ENCODE data around the gene GFM2.
"Not testable (repeated sequence)": the region's sequence is repeated elsewhere in the genome, so short reads cannot be mapped to it uniquely, and the experiment has no call there.

Gene GFM2

DNA sequence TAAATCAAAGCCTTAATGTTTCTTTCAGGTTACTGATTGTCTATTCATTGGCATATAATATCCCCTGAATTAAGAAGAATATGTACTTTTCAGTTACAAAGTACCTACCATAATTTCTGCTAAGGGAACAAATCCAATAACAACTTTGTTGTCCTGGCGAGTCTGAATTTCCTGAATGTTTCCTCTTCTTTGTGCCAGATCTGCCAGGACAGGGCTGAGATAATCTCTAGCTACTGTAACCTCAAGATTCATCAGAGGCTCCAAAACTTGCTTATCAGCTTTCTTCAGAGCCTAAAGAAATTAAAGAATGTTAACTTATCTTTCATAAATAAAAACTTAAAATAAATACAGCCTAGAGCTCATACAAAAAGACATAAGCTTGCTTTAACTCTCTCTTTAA is 44.6 kb downstream of the GFM2 start:
- no peak overlapping the region for H3K4me3 ChIP-seq (ENCODE audit: low read length in 2 of 2)
- no peak overlapping the region for H3K27ac ChIP-seq (ENCODE audit: low read depth in 2 of 2, low read length in 2 of 2)
- peaks cover 57 to 61% of the 10 kb centered on the region in 2 donors for H3K36me3 ChIP-seq (ENCODE audit: control insufficient read depth in 2 of 2, insufficient read depth in 2 of 2, low read length in 2 of 2)
- no peak overlapping the region for H3K9ac ChIP-seq (ENCODE audit: low read depth in 1 of 2, low read length in 2 of 2)
- H3K4me1 ChIP-seq (ENCODE audit: control insufficient read depth in 2 of 2, insufficient read depth in 2 of 2, low read length in 2 of 2) = no peaks in the 10 kb centered on the region
- no peaks in the 10 kb centered on the region for H3K27me3 ChIP-seq (ENCODE audit: control insufficient read depth in 2 of 2, insufficient read depth in 2 of 2, low read length in 2 of 2)
- H3K9me3 ChIP-seq (ENCODE audit: control insufficient read depth in 2 of 2, low read length in 2 of 2) = no peaks in the 10 kb centered on the region

DNA sequence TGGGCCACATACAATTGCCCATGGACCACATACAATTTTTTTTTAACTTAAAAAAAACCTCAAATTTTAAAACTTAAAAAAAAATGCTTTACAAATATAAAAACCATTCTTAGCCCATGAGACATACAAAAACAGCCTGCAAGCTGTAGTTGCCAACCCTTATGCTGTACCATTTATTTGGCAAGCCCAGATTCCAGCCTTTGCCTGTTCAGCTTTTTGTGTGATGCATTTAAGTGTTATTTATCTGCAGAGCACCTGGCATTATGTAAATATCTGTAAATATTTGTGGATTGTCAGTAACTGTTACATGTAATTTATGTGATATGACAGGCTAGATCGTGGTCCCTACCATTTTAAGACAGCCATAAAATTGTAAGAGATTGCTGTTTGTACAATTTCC is 49.3 kb downstream of the GFM2 start:
- H3K27ac ChIP-seq (ENCODE audit: low read depth in 2 of 2, low read length in 2 of 2) = no peak overlapping the region
- H3K9me3 ChIP-seq (ENCODE audit: control insufficient read depth in 2 of 2, low read length in 2 of 2) = no peaks in the 10 kb centered on the region
- H3K36me3 ChIP-seq (ENCODE audit: control insufficient read depth in 2 of 2, insufficient read depth in 2 of 2, low read length in 2 of 2) = peaks cover 39 to 51% of the 10 kb centered on the region in 2 donors
- H3K4me1 ChIP-seq (ENCODE audit: control insufficient read depth in 2 of 2, insufficient read depth in 2 of 2, low read length in 2 of 2) = no peaks in the 10 kb centered on the region
- no peaks in the 10 kb centered on the region for H3K27me3 ChIP-seq (ENCODE audit: control insufficient read depth in 2 of 2, insufficient read depth in 2 of 2, low read length in 2 of 2)
- no peak overlapping the region for H3K9ac ChIP-seq (ENCODE audit: low read depth in 1 of 2, low read length in 2 of 2)
- no peak overlapping the region for H3K4me3 ChIP-seq (ENCODE audit: low read length in 2 of 2)

DNA sequence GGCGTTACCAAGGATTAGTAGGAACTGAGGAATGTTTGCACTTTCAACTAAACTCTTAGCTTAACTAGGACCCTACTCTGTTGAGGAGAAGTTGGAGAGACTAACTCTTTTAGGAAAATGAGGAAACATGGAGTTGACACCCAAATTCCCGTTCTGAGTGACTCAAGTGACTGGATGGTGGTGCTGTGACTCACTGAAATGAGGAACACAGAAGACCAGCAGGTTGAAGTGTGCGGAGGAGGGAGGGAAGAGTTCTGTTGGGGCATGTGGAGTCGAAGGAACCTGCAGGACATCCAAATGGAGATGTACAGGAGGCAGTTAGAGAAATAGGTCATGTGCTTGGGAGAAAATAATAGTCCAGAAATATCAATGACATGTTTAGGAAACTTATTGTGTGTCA is 73.7 kb downstream of the GFM2 start:
- H3K9me3 ChIP-seq (ENCODE audit: control insufficient read depth in 2 of 2, low read length in 2 of 2) = no peaks in the 10 kb centered on the region
- H3K36me3 ChIP-seq (ENCODE audit: control insufficient read depth in 2 of 2, insufficient read depth in 2 of 2, low read length in 2 of 2) = peaks cover 35 to 40% of the 10 kb centered on the region in 2 donors
- no peaks in the 10 kb centered on the region for H3K4me1 ChIP-seq (ENCODE audit: control insufficient read depth in 2 of 2, insufficient read depth in 2 of 2, low read length in 2 of 2)
- no peak overlapping the region for H3K27ac ChIP-seq (ENCODE audit: low read depth in 2 of 2, low read length in 2 of 2)
- H3K4me3 ChIP-seq (ENCODE audit: low read length in 2 of 2) = no peak overlapping the region
- H3K9ac ChIP-seq (ENCODE audit: low read depth in 1 of 2, low read length in 2 of 2) = no peak overlapping the region
- H3K27me3 ChIP-seq (ENCODE audit: control insufficient read depth in 2 of 2, insufficient read depth in 2 of 2, low read length in 2 of 2) = no peaks in the 10 kb centered on the region

DNA sequence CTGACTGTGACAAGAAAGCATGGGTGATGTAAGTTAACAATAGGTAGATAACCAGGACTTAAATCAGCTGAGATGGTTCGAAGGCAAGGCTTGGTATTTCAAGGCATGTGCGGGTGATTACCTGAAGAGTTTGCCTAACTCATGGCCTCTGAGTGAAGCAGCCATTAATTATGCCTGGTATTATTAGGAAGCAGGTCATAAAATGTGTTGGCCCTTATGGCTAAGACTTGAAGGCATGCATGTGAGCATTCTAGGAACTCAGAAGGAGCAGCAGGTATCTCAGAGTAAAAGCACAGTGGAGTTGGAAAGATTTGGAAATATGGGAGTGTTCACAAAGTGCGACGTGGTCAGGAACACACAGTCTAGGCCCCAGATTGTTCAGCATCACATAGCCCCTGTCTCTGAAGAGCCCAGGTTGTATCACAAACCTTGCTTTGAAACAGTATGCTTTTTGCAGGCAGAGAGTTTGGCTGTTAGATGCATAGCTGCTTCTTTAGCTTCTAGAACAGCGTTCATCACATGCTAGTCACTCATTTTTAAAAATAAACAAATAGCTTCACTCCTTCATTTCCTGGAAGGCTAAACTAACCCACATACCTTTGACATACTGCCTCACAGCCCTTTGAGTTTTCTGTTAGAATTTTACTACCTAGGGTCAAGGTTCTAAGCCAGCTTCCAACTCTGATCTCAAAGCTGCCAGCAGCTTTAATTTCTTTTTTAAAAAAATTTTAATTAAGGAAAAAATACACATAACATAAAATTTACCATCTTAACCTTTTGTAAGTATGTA is 79.8 kb downstream of the GFM2 start:
- Histone ChIP-seq H3K4me3 (ENCODE audit: low read length in 2 of 2) (peak overlapping the region; percentile 4 to 23), H3K27ac (ENCODE audit: low read depth in 2 of 2, low read length in 2 of 2) (no peak overlapping the region)

DNA sequence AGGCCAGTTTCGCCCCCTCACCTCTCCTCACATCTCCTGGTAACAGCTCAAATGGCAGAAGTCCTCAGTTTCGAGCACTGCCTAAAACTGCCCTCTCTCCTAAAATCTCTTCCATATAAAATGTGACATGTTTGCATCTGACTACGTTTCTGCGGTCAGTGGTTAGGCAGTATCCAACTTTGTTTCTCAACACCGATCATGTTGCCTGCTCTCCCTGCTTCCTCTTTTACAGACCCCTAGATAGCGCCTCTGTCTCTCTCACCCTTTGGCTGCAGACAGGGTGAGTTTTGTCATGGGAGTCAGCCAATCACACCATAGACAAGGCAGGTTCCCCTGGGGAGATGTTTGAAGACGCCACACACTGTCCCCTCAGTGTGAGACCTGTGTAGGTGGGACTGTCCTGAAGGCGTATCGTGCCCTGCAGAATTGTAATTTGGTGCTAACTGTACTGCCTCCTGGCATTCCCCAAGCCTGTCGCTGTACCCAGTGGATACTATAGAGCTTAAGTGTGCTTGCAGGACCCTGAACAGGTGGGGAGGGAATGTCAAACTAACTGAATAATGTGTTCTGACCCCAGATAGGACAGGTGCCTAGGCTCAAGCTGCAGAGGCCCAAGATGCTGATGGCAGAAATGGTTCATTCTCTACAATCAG is 80.8 kb downstream of the GFM2 start:
- Histone ChIP-seq H3K27ac (ENCODE audit: low read depth in 2 of 2, low read length in 2 of 2) (peak overlapping the region; percentile 84 to 88), H3K36me3 (ENCODE audit: control insufficient read depth in 2 of 2, insufficient read depth in 2 of 2, low read length in 2 of 2) (peaks cover 7 to 8% of the 10 kb centered on the region in 2 donors), H3K4me3 (ENCODE audit: low read length in 2 of 2) (peak overlapping the region; percentile 71 to 83), H3K9ac (ENCODE audit: low read depth in 1 of 2, low read length in 2 of 2) (peak overlapping the region; percentile 81 to 90), H3K4me1 (ENCODE audit: control insufficient read depth in 2 of 2, insufficient read depth in 2 of 2, low read length in 2 of 2) (peaks cover 11 to 17% of the 10 kb centered on the region in 2 donors), H3K9me3 (ENCODE audit: control insufficient read depth in 2 of 2, low read length in 2 of 2) (no peaks in the 10 kb centered on the region), H3K27me3 (ENCODE audit: control insufficient read depth in 2 of 2, insufficient read depth in 2 of 2, low read length in 2 of 2) (no peaks in the 10 kb centered on the region)

More for the DNA sequence above, 79.8 kb downstream of the GFM2 start:
- H3K9me3 ChIP-seq (ENCODE audit: control insufficient read depth in 2 of 2, low read length in 2 of 2) = no peaks in the 10 kb centered on the region
- peaks cover 16 to 17% of the 10 kb centered on the region in 2 donors for H3K36me3 ChIP-seq (ENCODE audit: control insufficient read depth in 2 of 2, insufficient read depth in 2 of 2, low read length in 2 of 2)
- H3K4me1 ChIP-seq (ENCODE audit: control insufficient read depth in 2 of 2, insufficient read depth in 2 of 2, low read length in 2 of 2) = peaks cover 11 to 17% of the 10 kb centered on the region in 2 donors
- no peak overlapping the region for H3K9ac ChIP-seq (ENCODE audit: low read depth in 1 of 2, low read length in 2 of 2)
- H3K27me3 ChIP-seq (ENCODE audit: control insufficient read depth in 2 of 2, insufficient read depth in 2 of 2, low read length in 2 of 2) = no peaks in the 10 kb centered on the region

DNA sequence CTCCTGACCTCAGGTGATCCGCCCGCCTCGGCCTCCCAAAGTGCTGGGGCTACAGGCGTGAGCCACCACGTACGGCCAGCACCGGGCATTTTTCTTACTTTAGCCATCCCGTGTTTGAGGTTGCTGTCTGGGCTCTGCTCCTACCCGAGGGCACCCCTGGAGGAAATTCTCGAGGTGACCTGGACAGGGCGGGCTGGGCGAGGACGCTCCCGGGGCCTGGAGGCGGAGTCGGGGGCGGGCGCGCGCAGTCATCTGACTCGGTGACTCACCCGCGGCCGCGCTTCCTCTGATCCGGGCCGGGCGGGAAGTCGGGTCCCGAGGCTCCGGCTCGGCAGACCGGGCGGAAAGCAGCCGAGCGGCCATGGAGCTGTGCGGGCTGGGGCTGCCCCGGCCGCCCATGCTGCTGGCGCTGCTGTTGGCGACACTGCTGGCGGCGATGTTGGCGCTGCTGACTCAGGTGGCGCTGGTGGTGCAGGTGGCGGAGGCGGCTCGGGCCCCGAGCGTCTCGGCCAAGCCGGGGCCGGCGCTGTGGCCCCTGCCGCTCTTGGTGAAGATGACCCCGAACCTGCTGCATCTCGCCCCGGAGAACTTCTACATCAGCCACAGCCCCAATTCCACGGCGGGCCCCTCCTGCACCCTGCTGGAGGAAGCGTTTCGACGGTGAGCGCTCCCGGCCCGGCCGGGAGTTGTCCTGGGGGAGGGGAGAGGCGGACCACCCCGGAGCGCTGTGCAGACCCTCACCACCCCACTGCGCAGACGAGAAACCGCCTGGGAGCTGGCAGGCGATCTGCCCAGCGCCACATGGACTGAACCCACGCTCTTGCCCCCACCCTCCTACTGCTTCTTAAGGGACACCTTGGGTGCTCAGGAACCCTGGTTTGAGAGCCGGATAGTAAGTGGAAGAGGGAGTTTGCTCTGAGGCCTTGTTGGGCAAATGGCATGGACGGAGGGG is 81.7 kb downstream of the GFM2 start, which contains the start of gene HEXB:
TSS of gene HEXB (plus strand) at position 334 of the 952 bp plus-strand sequence. CDS start at position 362, 28 bp downstream.
- Histone ChIP-seq H3K9ac (ENCODE audit: low read depth in 1 of 2, low read length in 2 of 2) (peak within 1 kb of the TSS; percentile 81 to 90), H3K27ac (ENCODE audit: low read depth in 2 of 2, low read length in 2 of 2) (peak within 1 kb of the TSS; percentile 84 to 88), H3K9me3 (ENCODE audit: control insufficient read depth in 2 of 2, low read length in 2 of 2) (no peaks in the 10 kb centered on the region), H3K36me3 (ENCODE audit: control insufficient read depth in 2 of 2, insufficient read depth in 2 of 2, low read length in 2 of 2) (peaks cover 1 to 7% of the 10 kb centered on the region in 2 donors), H3K4me3 (ENCODE audit: low read length in 2 of 2) (peak within 1 kb of the TSS; percentile 71 to 83), H3K4me1 (ENCODE audit: control insufficient read depth in 2 of 2, insufficient read depth in 2 of 2, low read length in 2 of 2) (peaks cover 11 to 17% of the 10 kb centered on the region in 2 donors), H3K27me3 (ENCODE audit: control insufficient read depth in 2 of 2, insufficient read depth in 2 of 2, low read length in 2 of 2) (no peaks in the 10 kb centered on the region)

DNA sequence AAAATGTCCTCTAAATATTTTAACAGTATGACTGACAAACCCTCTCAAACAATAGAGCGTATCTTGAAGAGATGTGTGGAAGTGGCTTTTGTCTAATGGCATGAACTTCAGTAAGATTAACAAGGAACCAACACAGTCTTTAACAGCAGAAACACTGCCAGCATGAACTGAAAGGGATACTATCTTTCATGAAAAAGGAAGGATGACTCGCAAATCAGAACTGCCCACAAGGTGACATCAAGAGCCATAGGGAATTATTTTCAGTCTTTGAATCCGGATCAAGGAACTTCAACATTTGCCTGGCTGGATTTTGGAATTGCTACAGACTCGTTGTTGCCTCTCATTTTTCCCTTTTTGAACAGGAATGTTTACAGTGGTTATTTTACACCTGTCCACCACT is 87.0 kb downstream of the GFM2 start:
- Histone ChIP-seq H3K9ac (ENCODE audit: low read depth in 1 of 2, low read length in 2 of 2) (no peak overlapping the region), H3K27me3 (ENCODE audit: control insufficient read depth in 2 of 2, insufficient read depth in 2 of 2, low read length in 2 of 2) (no peaks in the 10 kb centered on the region), H3K4me1 (ENCODE audit: control insufficient read depth in 2 of 2, insufficient read depth in 2 of 2, low read length in 2 of 2) (no peaks in the 10 kb centered on the region), H3K27ac (ENCODE audit: low read depth in 2 of 2, low read length in 2 of 2) (no peak overlapping the region), H3K36me3 (ENCODE audit: control insufficient read depth in 2 of 2, insufficient read depth in 2 of 2, low read length in 2 of 2) (no peaks in the 10 kb centered on the region), H3K4me3 (ENCODE audit: low read length in 2 of 2) (no peak overlapping the region), H3K9me3 (ENCODE audit: control insufficient read depth in 2 of 2, low read length in 2 of 2) (no peaks in the 10 kb centered on the region)

DNA sequence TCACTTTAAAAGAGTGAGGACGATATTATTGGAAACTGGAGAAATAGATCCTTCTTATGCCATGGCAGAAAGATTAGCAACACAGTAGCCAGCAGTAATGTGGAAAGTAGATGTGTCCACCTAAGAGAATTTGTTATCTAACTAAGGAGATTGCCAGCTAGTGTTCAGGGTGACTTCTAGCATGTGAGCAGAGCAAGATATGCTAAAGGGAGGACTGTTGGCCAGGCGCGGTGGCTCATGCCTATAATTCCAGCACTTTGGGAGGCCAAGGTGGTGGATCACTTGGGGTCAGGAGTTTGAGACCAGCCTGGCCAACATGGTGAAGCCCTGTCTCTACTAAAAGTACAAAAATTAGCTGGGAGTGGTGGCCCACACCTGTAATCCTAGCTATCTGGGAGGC is 87.6 kb downstream of the GFM2 start:
- H3K9me3 ChIP-seq (ENCODE audit: control insufficient read depth in 2 of 2, low read length in 2 of 2); H3K27ac ChIP-seq (ENCODE audit: low read depth in 2 of 2, low read length in 2 of 2); H3K4me1 ChIP-seq (ENCODE audit: control insufficient read depth in 2 of 2, insufficient read depth in 2 of 2, low read length in 2 of 2); H3K36me3 ChIP-seq (ENCODE audit: control insufficient read depth in 2 of 2, insufficient read depth in 2 of 2, low read length in 2 of 2); H3K27me3 ChIP-seq (ENCODE audit: control insufficient read depth in 2 of 2, insufficient read depth in 2 of 2, low read length in 2 of 2); H3K4me3 ChIP-seq (ENCODE audit: low read length in 2 of 2); H3K9ac ChIP-seq (ENCODE audit: low read depth in 1 of 2, low read length in 2 of 2): not testable (repeated sequence)

DNA sequence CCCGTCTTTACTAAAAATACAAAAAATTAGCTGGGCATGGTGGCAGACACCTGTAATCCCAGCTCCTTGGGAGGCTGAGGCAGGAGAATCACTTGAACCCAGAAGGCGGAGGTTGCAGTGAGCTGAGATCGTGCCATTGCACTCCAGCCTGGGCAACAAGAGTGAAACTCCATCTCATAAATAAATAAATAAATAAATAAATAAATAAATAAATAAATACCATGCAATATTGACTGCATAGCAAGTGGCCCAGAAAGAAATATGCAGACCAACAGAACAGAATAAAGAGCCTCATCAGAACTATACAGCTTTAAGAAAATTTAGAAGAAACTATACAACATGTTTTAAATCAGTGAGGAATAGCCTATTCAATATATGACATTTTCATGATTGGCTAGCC is 88.8 kb downstream of the GFM2 start:
- H3K4me1 ChIP-seq (ENCODE audit: control insufficient read depth in 2 of 2, insufficient read depth in 2 of 2, low read length in 2 of 2); H3K9me3 ChIP-seq (ENCODE audit: control insufficient read depth in 2 of 2, low read length in 2 of 2); H3K4me3 ChIP-seq (ENCODE audit: low read length in 2 of 2); H3K9ac ChIP-seq (ENCODE audit: low read depth in 1 of 2, low read length in 2 of 2); H3K36me3 ChIP-seq (ENCODE audit: control insufficient read depth in 2 of 2, insufficient read depth in 2 of 2, low read length in 2 of 2); H3K27ac ChIP-seq (ENCODE audit: low read depth in 2 of 2, low read length in 2 of 2); H3K27me3 ChIP-seq (ENCODE audit: control insufficient read depth in 2 of 2, insufficient read depth in 2 of 2, low read length in 2 of 2): not testable (repeated sequence)

Measured in mucosa of rectum (tissue), 2 donors.